Stimulated activated CD4-positive, alpha-beta T cell treated with anti-CD3 and anti-CD28 coated beads, Interleukin-2, amount 100 ng/mL, for 24 hours (primary cell): ENCODE results near the gene SCO1.

Source experiments
- DNase-seq, 2 donors: peaks; one replicate each; pipeline ENCODE4 v3.0.0-alpha.2; 2020

Gene SCO1

GRCh38 chr17:10651927-10652326 is 45.4 kb downstream of the SCO1 start:
- DNase-seq, result no peak

GRCh38 chr17:10649602-10650001 is 47.7 kb downstream of the SCO1 start:
- no peak for DNase-seq

GRCh38 chr17:10648956-10649355 is 48.4 kb downstream of the SCO1 start:
- no peak for DNase-seq

GRCh38 chr17:10648381-10648780 is 49.0 kb downstream of the SCO1 start:
- no peak for DNase-seq

GRCh38 chr17:10646392-10646990 is 50.8 kb downstream of the SCO1 start:
- DNase-seq, result peak; percentile 82 to 86

GRCh38 chr17:10640475-10640874 is 56.9 kb downstream of the SCO1 start:
- no peak for DNase-seq

GRCh38 chr17:10638151-10638550 is 59.2 kb downstream of the SCO1 start:
- DNase-seq, result no peak

GRCh38 chr17:10635290-10635689 is 62.0 kb downstream of the SCO1 start:
- DNase-seq, result no peak

- DNase-seq, result peak in 1 of 2 donors; percentile 10
Measured at GRCh38 chr17:10633738-10634379, 63.5 kb downstream of the SCO1 start.

- no peak for DNase-seq
Measured at GRCh38 chr17:10631701-10632100, 65.6 kb downstream of the SCO1 start.

- peak; percentile 29 to 43 for DNase-seq
Measured at GRCh38 chr17:10631048-10631700, 66.2 kb downstream of the SCO1 start.

- DNase-seq, result no peak
Measured at GRCh38 chr17:10629706-10630105, 67.6 kb downstream of the SCO1 start.

- peak in 1 of 2 donors; percentile 10 for DNase-seq
Measured at GRCh38 chr17:10628756-10629155, 68.6 kb downstream of the SCO1 start.

GRCh38 chr17:10626390-10626789 is 70.9 kb downstream of the SCO1 start:
- no peak for DNase-seq

GRCh38 chr17:10624969-10625368 is 72.4 kb downstream of the SCO1 start:
- no peak for DNase-seq

- no peak for DNase-seq
Measured at GRCh38 chr17:10623737-10624338, 73.5 kb downstream of the SCO1 start.

GRCh38 chr17:10622617-10623485 is 74.5 kb downstream of the SCO1 start:
- no peak for DNase-seq
